Mucosa of rectum (tissue), 2 donors: ENCODE results near the gene CEP63.

ENCODE experiments used
- H3K27ac ChIP-seq, 2 donors: one replicate each; pipeline ENCODE4 v1.7.0; 2013; ENCODE audit warnings: inconsistent platforms in 2 of 2, low read depth in 2 of 2, low read length in 2 of 2
- H3K27me3 ChIP-seq, 2 donors: one replicate each; pipeline ENCODE4 v1.7.0; 2013; ENCODE audit warnings: low read length in 2 of 2; ENCODE audit not compliant: control insufficient read depth in 2 of 2, insufficient read depth in 2 of 2
- H3K36me3 ChIP-seq, 2 donors: one replicate each; pipeline ENCODE4 v1.7.0; 2013; ENCODE audit warnings: low read length in 2 of 2; ENCODE audit not compliant: control insufficient read depth in 2 of 2, insufficient read depth in 2 of 2
- H3K4me1 ChIP-seq, 2 donors: one replicate each; pipeline ENCODE4 v1.7.0; 2013; ENCODE audit warnings: low read length in 2 of 2, mild to moderate bottlenecking in 1 of 2; ENCODE audit not compliant: control insufficient read depth in 2 of 2, insufficient read depth in 2 of 2
- H3K4me3 ChIP-seq, 2 donors: one replicate each; pipeline ENCODE4 v1.7.0; 2013; ENCODE audit warnings: low read length in 2 of 2
- H3K9ac ChIP-seq, 2 donors: one replicate each; pipeline ENCODE4 v1.7.0; 2013; ENCODE audit warnings: low read length in 2 of 2, low read depth in 1 of 2, mild to moderate bottlenecking in 1 of 2
- H3K9me3 ChIP-seq, 2 donors: one replicate each; pipeline ENCODE4 v1.7.0; 2013; ENCODE audit warnings: low read length in 2 of 2; ENCODE audit not compliant: control insufficient read depth in 2 of 2
- donor health status: healthy.
- donor health status: Normal muscosa, but diverticular disease.

Gene CEP63

GRCh38 chr3:134480546-134480945 lies 5.3 kb upstream of the CEP63 start:
- Histone ChIP-seq H3K27ac (no peak overlapping the region), H3K9me3 (no peaks in the 10 kb centered on the region), H3K4me1 (peaks cover 0 to 8% of the 10 kb centered on the region in 2 donors), H3K36me3 (peaks cover 56 to 58% of the 10 kb centered on the region in 2 donors), H3K27me3 (no peaks in the 10 kb centered on the region), H3K9ac (no peak overlapping the region), H3K4me3 (no peak overlapping the region)

DNA sequence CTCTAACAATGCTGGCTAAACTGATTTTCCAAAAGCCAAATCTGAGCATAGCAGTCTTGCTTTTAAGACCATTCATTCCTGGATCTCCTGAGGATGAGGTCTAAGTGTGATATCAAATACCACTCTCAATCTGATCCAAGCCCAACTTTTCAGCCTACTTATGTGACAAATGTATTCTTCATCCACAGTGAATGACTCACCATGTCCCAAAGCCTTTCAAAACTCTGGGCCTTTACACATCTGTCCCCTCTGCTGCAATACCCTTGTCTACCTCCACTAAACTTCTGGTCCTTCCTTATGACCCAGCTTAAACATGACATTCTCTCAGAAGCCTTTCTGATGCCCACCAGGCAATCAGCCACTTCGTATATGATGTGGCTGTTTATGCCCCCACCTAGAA lies 4.7 kb upstream of the CEP63 start:
- Histone ChIP-seq H3K9ac (no peak overlapping the region), H3K27me3 (no peaks in the 10 kb centered on the region), H3K4me1 (peaks cover 0 to 8% of the 10 kb centered on the region in 2 donors), H3K9me3 (no peaks in the 10 kb centered on the region), H3K4me3 (no peak overlapping the region), H3K27ac (no peak overlapping the region), H3K36me3 (peaks cover 56% of the 10 kb centered on the region in 2 donors)

DNA sequence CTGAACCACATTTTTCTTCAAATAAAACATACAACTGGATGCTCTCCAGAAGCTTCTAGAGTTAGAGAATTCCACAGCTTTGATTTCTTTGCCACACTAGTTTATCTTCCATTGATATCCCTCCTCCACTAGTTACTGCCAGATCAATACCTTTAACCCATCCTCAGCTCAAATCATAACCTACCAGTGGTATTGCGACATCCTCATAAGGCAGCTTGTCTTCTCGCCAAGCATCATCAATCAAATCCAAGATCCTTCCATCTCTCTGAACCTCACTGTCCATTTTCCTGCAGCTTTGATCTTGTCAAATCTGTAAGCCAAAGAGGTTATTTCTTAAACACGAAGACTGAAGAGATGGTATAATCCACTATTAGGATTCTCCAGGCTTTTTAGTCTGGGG lies 3.2 kb upstream of the CEP63 start:
- peaks cover 7 to 17% of the 10 kb centered on the region in 2 donors for H3K4me1 ChIP-seq
- H3K27ac ChIP-seq = no peak overlapping the region

DNA sequence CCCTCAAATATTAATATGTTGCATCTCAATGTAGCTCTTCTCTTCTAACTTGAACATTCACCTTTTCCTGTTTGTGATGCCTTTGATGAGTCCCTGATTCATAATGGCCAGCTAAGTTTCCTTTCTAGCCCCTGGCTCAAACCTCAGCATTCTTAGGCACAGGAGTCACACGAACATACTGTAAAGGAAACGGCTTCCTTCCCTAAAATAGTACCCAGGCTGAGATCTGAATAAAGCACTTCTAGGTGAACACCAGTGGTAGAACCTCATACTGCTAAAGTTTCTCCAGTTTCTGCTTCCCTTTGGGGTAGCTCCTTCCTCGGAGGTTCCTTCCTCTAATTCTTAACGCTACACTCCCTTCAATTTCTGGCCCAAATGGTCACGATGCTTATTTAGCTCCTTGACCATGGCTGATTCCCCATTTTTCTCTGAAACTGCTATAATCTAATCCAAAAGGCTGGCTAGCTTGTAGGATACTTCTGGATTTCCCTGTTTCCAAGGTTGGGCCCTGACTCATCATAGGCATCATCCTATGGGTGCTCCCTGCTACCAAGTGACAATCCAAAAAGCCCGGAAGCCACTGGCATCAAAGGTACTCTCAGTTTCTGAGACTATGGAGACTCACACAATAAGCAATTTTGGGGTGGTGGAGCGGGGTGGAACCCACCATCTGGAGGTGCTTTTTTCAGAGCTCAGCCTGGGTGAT lies 2.5 kb upstream of the CEP63 start:
- Histone ChIP-seq H3K4me1 (peaks cover 7 to 17% of the 10 kb centered on the region in 2 donors), H3K4me3 (no peak overlapping the region), H3K27ac (no peak overlapping the region), H3K27me3 (no peaks in the 10 kb centered on the region), H3K9me3 (no peaks in the 10 kb centered on the region), H3K9ac (no peak overlapping the region), H3K36me3 (peaks cover 35 to 37% of the 10 kb centered on the region in 2 donors)

More for the DNA sequence above, 3.2 kb upstream of the CEP63 start:
- Histone ChIP-seq H3K4me3 (no peak overlapping the region), H3K27me3 (no peaks in the 10 kb centered on the region), H3K9ac (no peak overlapping the region), H3K9me3 (no peaks in the 10 kb centered on the region), H3K36me3 (peaks cover 43 to 44% of the 10 kb centered on the region in 2 donors)

- Histone ChIP-seq H3K4me1 (peaks cover 7 to 17% of the 10 kb centered on the region in 2 donors), H3K27ac (peak overlapping the region; percentile 94 to 96), H3K36me3 (peaks cover 25 to 28% of the 10 kb centered on the region in 2 donors)
These were observed 661 bp upstream of the CEP63 start for GRCh38 chr3:134485075-134485717.

GRCh38 chr3:134486577-134487041 lies 752 bp downstream of the CEP63 start:
- Histone ChIP-seq H3K4me3 (peak overlapping the region; percentile 88 to 98), H3K9ac (peak overlapping the region; percentile 89 to 99), H3K4me1 (peaks cover 7 to 17% of the 10 kb centered on the region in 2 donors), H3K27ac (peak overlapping the region; percentile 94 to 96), H3K27me3 (no peaks in the 10 kb centered on the region), H3K36me3 (peaks cover 11 to 14% of the 10 kb centered on the region in 2 donors), H3K9me3 (no peaks in the 10 kb centered on the region)

More at GRCh38 chr3:134485075-134485717, 661 bp upstream of the CEP63 start:
- Histone ChIP-seq H3K27me3 (no peaks in the 10 kb centered on the region), H3K9ac (peak overlapping the region; percentile 89 to 99), H3K4me3 (peak overlapping the region; percentile 88 to 98), H3K9me3 (no peaks in the 10 kb centered on the region)

DNA sequence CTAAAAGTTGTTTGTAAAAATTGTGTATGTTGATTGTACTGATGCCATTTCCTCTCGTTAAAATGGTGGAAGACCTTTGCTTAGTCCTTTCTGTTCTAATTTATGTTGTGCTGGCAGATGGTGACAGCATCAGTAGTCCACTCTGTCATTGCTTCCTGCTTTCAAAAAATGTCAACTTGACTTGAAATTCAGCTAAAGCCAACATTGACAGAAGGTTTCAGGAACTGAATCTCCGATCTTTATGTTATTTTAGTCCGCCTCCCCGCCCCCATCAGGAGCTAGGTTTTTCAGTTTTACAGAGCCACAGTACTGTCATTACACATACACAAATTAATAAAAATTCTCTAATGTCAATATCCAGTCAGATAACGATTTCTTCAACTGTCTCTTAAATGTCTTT lies 1.5 kb downstream of the CEP63 start:
- peaks cover 7 to 17% of the 10 kb centered on the region in 2 donors for H3K4me1 ChIP-seq
- no peaks in the 10 kb centered on the region for H3K9me3 ChIP-seq
- H3K36me3 ChIP-seq = peaks cover 7% of the 10 kb centered on the region in 2 donors
- H3K27me3 ChIP-seq = no peaks in the 10 kb centered on the region
- H3K4me3 ChIP-seq = peak overlapping the region; percentile 88 to 98
- peak overlapping the region; percentile 89 to 99 for H3K9ac ChIP-seq
- H3K27ac ChIP-seq = no peak overlapping the region

DNA sequence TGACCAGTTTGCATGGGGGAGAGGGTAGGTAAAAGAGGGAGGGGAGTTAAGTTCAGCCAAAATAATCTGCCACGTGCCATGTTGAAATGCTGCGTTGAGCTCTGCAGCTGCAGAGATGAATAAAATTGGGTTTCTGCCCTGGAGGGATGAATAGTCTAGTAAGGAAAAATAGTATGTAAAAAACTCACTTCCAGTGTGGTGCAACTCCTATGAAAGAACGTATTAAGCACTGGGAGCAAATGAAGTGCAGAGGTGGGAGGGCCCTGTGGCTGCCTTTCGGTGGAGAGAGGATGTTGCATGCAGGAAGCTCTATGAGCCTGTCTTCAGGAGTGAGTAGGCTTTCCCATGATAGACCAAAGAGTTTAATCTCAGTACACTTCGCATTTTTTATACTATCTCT lies 8.6 kb downstream of the CEP63 start:
- H3K9ac ChIP-seq = no peak overlapping the region
- no peak overlapping the region for H3K27ac ChIP-seq
- H3K4me3 ChIP-seq = no peak overlapping the region
- H3K36me3 ChIP-seq = peaks cover 2 to 7% of the 10 kb centered on the region in 2 donors
- H3K9me3 ChIP-seq = no peaks in the 10 kb centered on the region
- H3K4me1 ChIP-seq = no peaks in the 10 kb centered on the region
- H3K27me3 ChIP-seq = no peaks in the 10 kb centered on the region

- no peaks in the 10 kb centered on the region for H3K27me3 ChIP-seq
- H3K9me3 ChIP-seq = no peaks in the 10 kb centered on the region
- no peak overlapping the region for H3K4me3 ChIP-seq
- H3K9ac ChIP-seq = no peak overlapping the region
- H3K4me1 ChIP-seq = no peaks in the 10 kb centered on the region
- H3K36me3 ChIP-seq = peaks cover 2 to 7% of the 10 kb centered on the region in 2 donors
- H3K27ac ChIP-seq = no peak overlapping the region
These were observed 10.1 kb downstream of the CEP63 start for GRCh38 chr3:134495980-134496379.

DNA sequence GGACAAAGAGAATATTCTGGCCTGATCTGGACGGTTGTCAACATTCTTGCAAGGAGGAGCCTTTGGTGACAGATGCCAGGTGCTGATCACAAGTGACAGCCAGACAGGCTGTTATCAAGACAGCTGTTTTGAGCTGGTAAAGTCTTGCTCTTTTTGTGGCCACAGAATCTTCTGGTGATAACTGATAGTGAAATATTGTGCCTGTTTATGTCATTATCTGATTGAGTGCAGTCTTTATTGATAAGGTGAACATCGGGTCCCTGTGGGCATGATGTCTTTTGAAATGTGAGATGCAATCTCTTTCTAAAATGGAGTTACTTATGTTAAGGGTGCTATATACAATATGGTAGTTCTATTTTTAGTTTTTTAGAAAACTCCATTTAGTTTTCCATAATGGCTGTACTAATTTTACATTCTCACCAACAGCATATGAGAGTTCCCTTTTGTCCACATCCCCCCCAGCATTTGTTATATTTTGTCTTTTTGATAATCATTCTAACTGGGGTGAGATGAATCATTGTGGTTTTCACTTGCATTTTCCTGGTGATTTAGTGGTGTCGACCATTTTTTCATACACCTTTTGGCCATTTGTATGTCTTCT lies 10.7 kb downstream of the CEP63 start:
- no peak overlapping the region for H3K4me3 ChIP-seq
- no peak overlapping the region for H3K9ac ChIP-seq
- H3K36me3 ChIP-seq = peaks cover 2 to 7% of the 10 kb centered on the region in 2 donors
- H3K4me1 ChIP-seq = no peaks in the 10 kb centered on the region
- no peak overlapping the region for H3K27ac ChIP-seq
- H3K27me3 ChIP-seq = no peaks in the 10 kb centered on the region
- H3K9me3 ChIP-seq = no peaks in the 10 kb centered on the region
